Liver (tissue), 9 donors: ENCODE results near the gene TNFRSF21. TPM values are rescaled to one million over a fixed set of nuclear protein-coding genes. Genes with fewer than 3 reads are reported as not detected.

Experiments
- DNase-seq: peaks from one replicate; pipeline ENCODE4 v3.0.0-alpha.2; 2017; ENCODE audit warnings: low spot score
- H3K27ac ChIP-seq, 2 donors: one replicate each; pipeline ENCODE4 v1.7.0; 2013; ENCODE audit warnings: inconsistent platforms in 2 of 2, low read length in 2 of 2, control low read depth in 1 of 2, low read depth in 1 of 2, mild to moderate bottlenecking in 1 of 2
- H3K27me3 ChIP-seq, 4 donors: one replicate each; pipeline versions ENCODE4 v1.6.1 to v1.7.0; 2013; ENCODE audit warnings: low read length in 3 of 4, inconsistent platforms in 1 of 4, mild to moderate bottlenecking in 1 of 4, moderate library complexity in 1 of 4; ENCODE audit not compliant: control insufficient read depth in 4 of 4, insufficient read depth in 4 of 4
- H3K36me3 ChIP-seq, 4 donors: one replicate each; pipeline versions ENCODE4 v1.6.1 to v1.7.0; 2013; ENCODE audit warnings: low read length in 3 of 4, mild to moderate bottlenecking in 3 of 4, low read depth in 1 of 4, moderate library complexity in 1 of 4; ENCODE audit not compliant: control insufficient read depth in 4 of 4, insufficient read depth in 3 of 4
- H3K4me1 ChIP-seq, 4 donors: one replicate each; pipeline versions ENCODE4 v1.6.1 to v1.7.0; 2013; ENCODE audit warnings: low read length in 3 of 4, mild to moderate bottlenecking in 3 of 4, moderate library complexity in 1 of 4; ENCODE audit not compliant: control insufficient read depth in 4 of 4, insufficient read depth in 4 of 4
- H3K4me3 ChIP-seq, 3 donors: one replicate each; pipeline versions ENCODE4 v1.6.1 to v1.7.0; 2013; ENCODE audit warnings: low read length in 3 of 3, control low read depth in 1 of 3, low read depth in 1 of 3, mild to moderate bottlenecking in 1 of 3
- H3K9ac ChIP-seq, 2 donors: one replicate each; pipeline ENCODE4 v1.7.0; 2013; ENCODE audit warnings: low read length in 2 of 2, mild to moderate bottlenecking in 2 of 2, moderate library complexity in 2 of 2, control low read depth in 1 of 2, low read depth in 1 of 2
- H3K9me3 ChIP-seq, 4 donors: one replicate each; pipeline versions ENCODE4 v1.6.1 to v1.7.0; 2013; ENCODE audit warnings: low read length in 3 of 4; ENCODE audit not compliant: control insufficient read depth in 4 of 4
- ATF3 ChIP-seq: IDR thresholded peaks from 2 replicates; pipeline ENCODE4 v1.6.1; 2016; ENCODE audit warnings: antibody characterized with exemption
- CTCF ChIP-seq: fragments of 150-350 bp; IDR thresholded peaks from 2 replicates; pipeline ENCODE4 v1.5.1; 2017; ENCODE audit warnings: improper control_type of control experiment, low read depth, low read length; ENCODE audit not compliant: missing input control
- EGR1 ChIP-seq, 2 donors: IDR thresholded peaks; 2 replicates each; pipeline ENCODE4 v1.6.1; 2016 to 2018; ENCODE audit warnings: antibody characterized with exemption in 2 of 2, low read depth in 2 of 2
- FOXA1 ChIP-seq: IDR thresholded peaks from 2 replicates; pipeline ENCODE4 v1.6.1; 2016; ENCODE audit warnings: antibody characterized with exemption
- FOXA2 ChIP-seq: IDR thresholded peaks from 2 replicates; pipeline ENCODE4 v1.6.1; 2016; ENCODE audit warnings: antibody characterized with exemption
- GABPA ChIP-seq, 2 donors: IDR thresholded peaks in 1 of 2; conservative IDR thresholded peaks in 1 of 2; 2 replicates each; pipeline ENCODE4 v1.6.1; 2016; ENCODE audit warnings: antibody characterized with exemption in 2 of 2, mild to moderate bottlenecking in 1 of 2, moderate library complexity in 1 of 2
- HNF4A ChIP-seq, 2 donors: conservative IDR thresholded peaks; 2 replicates each; pipeline ENCODE4 v1.6.1; 2016; ENCODE audit warnings: antibody characterized with exemption in 2 of 2, mild to moderate bottlenecking in 2 of 2
- HNF4G ChIP-seq: IDR thresholded peaks from 2 replicates; pipeline ENCODE4 v1.6.1; 2016; ENCODE audit warnings: antibody characterized with exemption
- JUND ChIP-seq, 2 donors: IDR thresholded peaks; 2 replicates each; pipeline ENCODE4 v1.6.1; 2016; ENCODE audit warnings: antibody characterized with exemption in 2 of 2
- MAX ChIP-seq: IDR thresholded peaks from 2 replicates; pipeline ENCODE4 v1.6.1; 2016; ENCODE audit warnings: antibody characterized with exemption
- NR2F2 ChIP-seq: IDR thresholded peaks from 2 replicates; pipeline ENCODE4 v1.6.1; 2016; ENCODE audit warnings: antibody characterized with exemption
- RAD21 ChIP-seq, 2 donors: IDR thresholded peaks; 2 replicates each; pipeline ENCODE4 v1.6.1; 2016; ENCODE audit warnings: antibody characterized with exemption in 2 of 2, mild to moderate bottlenecking in 2 of 2
- REST ChIP-seq: IDR thresholded peaks from 2 replicates; pipeline ENCODE4 v1.6.1; 2016; ENCODE audit warnings: antibody characterized with exemption, mild to moderate bottlenecking
- RXRA ChIP-seq, 2 donors: IDR thresholded peaks; 2 replicates each; pipeline ENCODE4 v1.6.1; 2017 to 2018; ENCODE audit warnings: antibody characterized with exemption in 2 of 2, mild to moderate bottlenecking in 1 of 2
- SP1 ChIP-seq: IDR thresholded peaks from 2 replicates; pipeline ENCODE4 v1.6.1; 2018; ENCODE audit warnings: antibody characterized with exemption, mild to moderate bottlenecking
- TAF1 ChIP-seq: conservative IDR thresholded peaks from 2 replicates; pipeline ENCODE4 v1.6.1; 2016; ENCODE audit warnings: antibody characterized with exemption, mild to moderate bottlenecking
- YY1 ChIP-seq: IDR thresholded peaks from 2 replicates; pipeline ENCODE4 v1.6.1; 2016; ENCODE audit warnings: antibody characterized with exemption, mild to moderate bottlenecking
- ZBTB33 ChIP-seq: IDR thresholded peaks from 2 replicates; pipeline ENCODE4 v1.6.1; 2016; ENCODE audit warnings: antibody characterized with exemption
- WGBS: extraction: QIAGEN DNeasy Blood & Tissue Kit; methylation state at CpG from one replicate; pipeline ENCODE4 v1.1.7; 2013; 5-methylcytosine and 5-hydroxymethylcytosine counted together
- polyA plus RNA-seq, 2 donors: library from polyadenylated mRNA; stranded (reverse) in 1 of 2; unstranded in 1 of 2; fragments of 200-250 nt in 1 of 2; fragments of >200 nt in 1 of 2; fragmentation: Nextera tagmentation in 1 of 2; extraction: Ambion mirVana in 1 of 2; gene quantifications; one replicate each; pipeline versions ENCODE4 v1.2.1 to v1.2.3, GENCODE V29; 2013 to 2015
- total RNA-seq, 2 donors: library from RNA; depleted of rRNA; stranded (reverse); fragments of >200 nt; gene quantifications; one replicate each; pipeline ENCODE4 v1.2.3, GENCODE V29; 2014
- donor health status: healthy.
- donor health status: healthy.
- donor health status: healthy.
- donor health status: healthy.
- donor health status: healthy.

TNFRSF21 gene
- total and polyA plus RNA-seq, 4 donors: 2.1 to 3.2 (median 2.9) TPM

- H3K27me3 ChIP-seq: peaks cover 0 to 11% (median 5%) of the 10 kb centered on the region in 4 donors
- TF ChIP-seq YY1: no peak
- TF ChIP-seq ATF3: no peak
- no peak for TF ChIP-seq MAX
- TF ChIP-seq HNF4G: no peak
- no peak for TF ChIP-seq NR2F2
- TF ChIP-seq CTCF: no peak
- TF ChIP-seq JUND (IDR thresholded peaks at IDR 0.05): no peak
- no peak for TF ChIP-seq HNF4A (conservative IDR thresholded peaks at IDR 0.05)
- no peak for TF ChIP-seq GABPA (IDR thresholded peaks at IDR 0.05 in 1 of 2, conservative IDR thresholded peaks at IDR 0.05 in 1 of 2)
- no peak for TF ChIP-seq RXRA (IDR thresholded peaks at IDR 0.05)
- no peak for TF ChIP-seq REST
- TF ChIP-seq SP1: no peak
- DNase-seq: no peak
- H3K9ac ChIP-seq: no peak overlapping the region
- no peak overlapping the region for H3K27ac ChIP-seq
- no peaks in the 10 kb centered on the region for H3K9me3 ChIP-seq
- H3K4me3 ChIP-seq: no peak overlapping the region
- peaks cover 0 to 6% (median 2%) of the 10 kb centered on the region in 4 donors for H3K4me1 ChIP-seq
- no peaks in the 10 kb centered on the region for H3K36me3 ChIP-seq
- 84% methylated on average over 1 of the region's 1 CpG for WGBS
Measured at GRCh38 chr6:47303861-47304260, 5.8 kb downstream of the TNFRSF21 start.

GRCh38 chr6:47303342-47303741 is 6.4 kb downstream of the TNFRSF21 start:
- TF ChIP-seq HNF4A (conservative IDR thresholded peaks at IDR 0.05): no peak
- no peak for TF ChIP-seq RXRA (IDR thresholded peaks at IDR 0.05)
- TF ChIP-seq GABPA (IDR thresholded peaks at IDR 0.05 in 1 of 2, conservative IDR thresholded peaks at IDR 0.05 in 1 of 2): no peak
- no peak for TF ChIP-seq RAD21 (IDR thresholded peaks at IDR 0.05)
- TF ChIP-seq TAF1: no peak
- no peak for TF ChIP-seq EGR1 (IDR thresholded peaks at IDR 0.05; ENCODE audit: low read depth in 2 of 2)
- no peak for TF ChIP-seq ZBTB33
- no peak for TF ChIP-seq HNF4G
- TF ChIP-seq MAX: no peak
- no peak for TF ChIP-seq FOXA1
- no peak for TF ChIP-seq FOXA2
- no peak for TF ChIP-seq REST
- Histone ChIP-seq H3K9ac (no peak overlapping the region), H3K27ac (no peak overlapping the region), H3K4me3 (no peak overlapping the region), H3K4me1 (peaks cover 0 to 1% (median 0%) of the 10 kb centered on the region in 4 donors), H3K36me3 (no peaks in the 10 kb centered on the region), H3K27me3 (peaks cover 0 to 8% (median 3%) of the 10 kb centered on the region in 4 donors), H3K9me3 (no peaks in the 10 kb centered on the region)
- no peak for DNase-seq
- 88% methylated on average over 1 of the region's 1 CpG for WGBS
